Activated CD8-positive, alpha-beta memory T cell treated with anti-CD3 and anti-CD28 coated beads, Interleukin-2, amount 10 ng/mL, durations not matched to agents 7 days and 5 days (primary cell): ENCODE measurements around the gene PIK3IP1. TPM values are rescaled to one million over a fixed set of nuclear protein-coding genes. Genes with fewer than 3 reads are reported as not detected.
"Not testable (repeated sequence)": the region's sequence is repeated elsewhere in the genome, so short reads cannot be mapped to it uniquely, and the experiment has no call there.

Experiments used
- ATAC-seq: fragments of 150-1000 bp; cut with Tn5 transposase; one replicate; pipeline ENCODE4 v1.10.0; 2021; ENCODE audit warnings: moderate library complexity
- CTCF ChIA-PET: fragments of 350-600 bp; sonication (Branson Sonifier 250); formaldehyde crosslinking; loops from one replicate; lab custom pipeline; 2021; ENCODE audit warnings: antibody characterized with exemption; lab: Charles Lee
- DNase-seq: peaks from one replicate; pipeline ENCODE4 v3.0.0-alpha.2; 2020
- H3K27ac Mint-ChIP-seq: one replicate; pipeline ENCODE4 v1.8.0; 2021; ENCODE audit warnings: mild to moderate bottlenecking, mixed read lengths
- H3K27me3 Mint-ChIP-seq: one replicate; pipeline ENCODE4 v1.8.0; 2021; ENCODE audit warnings: mixed read lengths
- H3K36me3 Mint-ChIP-seq: one replicate; pipeline ENCODE4 v1.8.0; 2021; ENCODE audit warnings: mild to moderate bottlenecking, mixed read lengths
- H3K4me1 Mint-ChIP-seq: one replicate; pipeline ENCODE4 v1.8.0; 2021; ENCODE audit warnings: mixed read lengths
- H3K4me3 Mint-ChIP-seq: one replicate; pipeline ENCODE4 v1.8.0; 2021; ENCODE audit warnings: mild to moderate bottlenecking, moderate library complexity, mixed read lengths
- H3K9me3 Mint-ChIP-seq: one replicate; pipeline ENCODE4 v1.8.0; 2022; ENCODE audit warnings: low read depth, mixed read lengths
- total RNA-seq, 2 experiments: library from RNA; stranded (reverse); gene quantifications; one replicate each; pipeline ENCODE4 v1.2.3, GENCODE V29; 2021

The PIK3IP1 gene
- total RNA-seq, 2 experiments from 2014 or later = 11.0 to 15.7 TPM

GRCh38 chr22:31328544-31328960 is 36.3 kb upstream of the PIK3IP1 start:
- Mint-ChIP-seq H3K27me3 (no peaks in the 10 kb centered on the region), H3K36me3 (peaks cover 37% of the 10 kb centered on the region), H3K4me3 (no peak overlapping the region), H3K9me3 (no peaks in the 10 kb centered on the region), H3K4me1 (peaks cover 19% of the 10 kb centered on the region), H3K27ac (no peak overlapping the region)
- ATAC-seq (no peak), DNase-seq (no peak)
- CTCF ChIA-PET = interaction anchor here (0.9 to 1.4 kb wide), 2 partner anchors 15 to 116 kb away, joined by 3 to 4 read pairs; partner anchors contain the start of gene LIMK2

- Mint-ChIP-seq H3K36me3 (peaks cover 37% of the 10 kb centered on the region), H3K27ac (no peak overlapping the region), H3K4me3 (no peak overlapping the region), H3K9me3 (no peaks in the 10 kb centered on the region), H3K4me1 (peaks cover 19% of the 10 kb centered on the region), H3K27me3 (no peaks in the 10 kb centered on the region)
- DNase-seq (no peak), ATAC-seq (no peak)
- CTCF ChIA-PET = interaction anchor here (0.9 to 1.4 kb wide), 2 partner anchors 14 to 115 kb away, joined by 3 to 4 read pairs; partner anchors contain the start of gene LIMK2
Measured at GRCh38 chr22:31327806-31328543, 35.7 kb upstream of the PIK3IP1 start.

GRCh38 chr22:31326877-31327276 is 34.6 kb upstream of the PIK3IP1 start:
- DNase-seq = no peak
- no peak overlapping the region for H3K27ac Mint-ChIP-seq
- CTCF ChIA-PET = interaction anchor here (0.6 to 1.1 kb wide), 2 partner anchors 14 to 56 kb away, joined by 3 to 4 read pairs; no protein-coding TSS in a partner anchor
- no peaks in the 10 kb centered on the region for H3K27me3 Mint-ChIP-seq
- peaks cover 31% of the 10 kb centered on the region for H3K36me3 Mint-ChIP-seq
- peaks cover 19% of the 10 kb centered on the region for H3K4me1 Mint-ChIP-seq
- no peak overlapping the region for H3K4me3 Mint-ChIP-seq
- no peaks in the 10 kb centered on the region for H3K9me3 Mint-ChIP-seq
- no peak for ATAC-seq

- CTCF ChIA-PET = interaction anchor here (0.5 to 1.8 kb wide), 5 partner anchors 9 to 616 kb away, joined by 3 to 8 read pairs (median 4); no protein-coding TSS in a partner anchor
- ATAC-seq (no peak), DNase-seq (no peak)
- no peak overlapping the region for H3K4me3 Mint-ChIP-seq
- H3K4me1 Mint-ChIP-seq = peaks cover 1% of the 10 kb centered on the region
- no peak overlapping the region for H3K27ac Mint-ChIP-seq
- H3K36me3 Mint-ChIP-seq = peaks cover 20% of the 10 kb centered on the region
- H3K9me3 Mint-ChIP-seq = no peaks in the 10 kb centered on the region
- H3K27me3 Mint-ChIP-seq = no peaks in the 10 kb centered on the region
Measured at GRCh38 chr22:31323578-31324550, 31.6 kb upstream of the PIK3IP1 start.

GRCh38 chr22:31321421-31321820 is 29.1 kb upstream of the PIK3IP1 start:
- ATAC-seq (no peak), DNase-seq (no peak)
- Mint-ChIP-seq H3K27me3 (no peaks in the 10 kb centered on the region), H3K4me3 (no peak overlapping the region), H3K36me3 (peaks cover 10% of the 10 kb centered on the region), H3K4me1 (peaks cover 1% of the 10 kb centered on the region), H3K9me3 (no peaks in the 10 kb centered on the region), H3K27ac (no peak overlapping the region)
- CTCF ChIA-PET = interaction anchor here (1.7 kb wide), 1 partner anchor 8 kb away, joined by 10 read pairs; no protein-coding TSS in a partner anchor

GRCh38 chr22:31314220-31314619 is 21.9 kb upstream of the PIK3IP1 start:
- H3K9me3 Mint-ChIP-seq, H3K36me3 Mint-ChIP-seq, H3K27me3 Mint-ChIP-seq, ATAC-seq, DNase-seq, H3K4me3 Mint-ChIP-seq, H3K27ac Mint-ChIP-seq, H3K4me1 Mint-ChIP-seq: not testable (repeated sequence)
- CTCF ChIA-PET = interaction anchor here (0.9 to 3.9 kb wide), 11 partner anchors 8 to 551 kb away, joined by 3 to 36 read pairs (median 8); partner anchors contain the start of genes LIMK2 and PIK3IP1

- peak; percentile 69 for ATAC-seq
- Mint-ChIP-seq H3K27me3 (no peaks in the 10 kb centered on the region), H3K4me1 (peaks cover 6% of the 10 kb centered on the region), H3K9me3 (peaks cover 5% of the 10 kb centered on the region), H3K36me3 (peaks cover 8% of the 10 kb centered on the region), H3K27ac (no peak overlapping the region), H3K4me3 (no peak overlapping the region)
- DNase-seq = peak; percentile 69
- CTCF ChIA-PET = interaction anchor here (0.6 to 3.9 kb wide), 28 partner anchors 8 to 550 kb away, joined by 3 to 36 read pairs (median 5); partner anchors contain the start of genes LIMK2, PIK3IP1 and SELENOM
Measured at GRCh38 chr22:31313366-31314147, 21.3 kb upstream of the PIK3IP1 start.

- CTCF ChIA-PET = interaction anchor here (1.1 kb wide), 1 partner anchor 40 kb away, joined by 3 read pairs; no protein-coding TSS in a partner anchor
Measured at GRCh38 chr22:31308181-31308580, 15.9 kb upstream of the PIK3IP1 start.

GRCh38 chr22:31305194-31305593 is 12.9 kb upstream of the PIK3IP1 start:
- DNase-seq (no peak), ATAC-seq (no peak)
- no peaks in the 10 kb centered on the region for H3K9me3 Mint-ChIP-seq
- CTCF ChIA-PET = no interaction called here
- H3K4me1 Mint-ChIP-seq = peaks cover 21% of the 10 kb centered on the region
- no peaks in the 10 kb centered on the region for H3K27me3 Mint-ChIP-seq
- H3K27ac Mint-ChIP-seq = no peak overlapping the region
- no peak overlapping the region for H3K4me3 Mint-ChIP-seq
- H3K36me3 Mint-ChIP-seq = no peaks in the 10 kb centered on the region

More at GRCh38 chr22:31308181-31308580, 15.9 kb upstream of the PIK3IP1 start:
- DNase-seq (no peak), ATAC-seq (no peak)
- Mint-ChIP-seq H3K27me3 (no peaks in the 10 kb centered on the region), H3K36me3 (no peaks in the 10 kb centered on the region), H3K27ac (peak overlapping the region; percentile 22), H3K4me1 (peaks cover 21% of the 10 kb centered on the region), H3K9me3 (no peaks in the 10 kb centered on the region), H3K4me3 (no peak overlapping the region)

GRCh38 chr22:31302537-31302936 is 10.2 kb upstream of the PIK3IP1 start:
- no peak for ATAC-seq
- H3K4me1 Mint-ChIP-seq = peaks cover 10% of the 10 kb centered on the region
- H3K27ac Mint-ChIP-seq = no peak overlapping the region

GRCh38 chr22:31302006-31302405 is 9.7 kb upstream of the PIK3IP1 start:
- Mint-ChIP-seq H3K36me3 (no peaks in the 10 kb centered on the region), H3K4me3 (no peak overlapping the region), H3K27ac (no peak overlapping the region), H3K27me3 (no peaks in the 10 kb centered on the region), H3K4me1 (peaks cover 7% of the 10 kb centered on the region), H3K9me3 (no peaks in the 10 kb centered on the region)
- no peak for ATAC-seq
- CTCF ChIA-PET = interaction anchor here (2.1 to 4.9 kb wide), 2 partner anchors 10 to 12 kb away, joined by 6 to 29 read pairs; partner anchors contain the start of gene PIK3IP1
- no peak for DNase-seq

More at GRCh38 chr22:31302537-31302936, 10.2 kb upstream of the PIK3IP1 start:
- DNase-seq = no peak
- H3K4me3 Mint-ChIP-seq = no peak overlapping the region
- H3K9me3 Mint-ChIP-seq = no peaks in the 10 kb centered on the region
- no peaks in the 10 kb centered on the region for H3K36me3 Mint-ChIP-seq
- CTCF ChIA-PET = interaction anchor here (1.8 to 4.9 kb wide), 2 partner anchors 10 to 12 kb away, joined by 5 to 29 read pairs; partner anchors contain the start of gene PIK3IP1
- no peaks in the 10 kb centered on the region for H3K27me3 Mint-ChIP-seq

GRCh38 chr22:31300896-31301295 is 8.6 kb upstream of the PIK3IP1 start:
- Mint-ChIP-seq H3K9me3 (no peaks in the 10 kb centered on the region), H3K27ac (no peak overlapping the region), H3K27me3 (no peaks in the 10 kb centered on the region), H3K36me3 (no peaks in the 10 kb centered on the region), H3K4me1 (peaks cover 12% of the 10 kb centered on the region), H3K4me3 (no peak overlapping the region)
- CTCF ChIA-PET = interaction anchor here (2.1 to 4.9 kb wide), 2 partner anchors 9 to 13 kb away, joined by 6 to 29 read pairs; partner anchors contain the start of gene PIK3IP1
- no peak for DNase-seq
- no peak for ATAC-seq
